CD4-positive, alpha-beta T cell treated with Interleukin-15 for 1 hour (primary cell): ENCODE data around the gene USP27X.

Experiments used
- DNase-seq: peaks from one replicate; pipeline ENCODE4 v3.0.0-alpha.2; 2020

Gene USP27X

DNA sequence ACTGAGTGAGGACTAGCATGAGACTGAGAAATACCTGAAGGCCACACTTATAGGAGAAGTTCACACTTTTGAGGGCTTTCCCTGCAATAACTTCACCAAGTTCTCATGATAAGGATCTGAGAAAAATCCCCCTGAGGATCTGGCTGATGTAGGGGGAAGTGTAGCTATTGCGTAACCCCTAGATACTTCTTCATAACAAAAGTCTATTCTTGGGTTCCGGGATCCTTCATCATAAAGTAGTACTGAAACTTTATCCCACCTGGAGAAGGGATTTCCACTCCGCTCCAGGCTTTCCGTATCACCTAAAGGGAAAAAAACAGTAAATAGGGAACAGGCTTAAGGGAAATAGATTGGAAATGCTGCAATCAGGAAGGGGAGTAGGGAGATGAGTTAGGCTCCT lies 13.3 kb downstream of the USP27X start:
- no peak for DNase-seq

GRCh38 chrX:49896951-49897350 lies 17.7 kb downstream of the USP27X start:
- no peak for DNase-seq

GRCh38 chrX:49901048-49901447 lies 21.8 kb downstream of the USP27X start:
- no peak for DNase-seq

DNA sequence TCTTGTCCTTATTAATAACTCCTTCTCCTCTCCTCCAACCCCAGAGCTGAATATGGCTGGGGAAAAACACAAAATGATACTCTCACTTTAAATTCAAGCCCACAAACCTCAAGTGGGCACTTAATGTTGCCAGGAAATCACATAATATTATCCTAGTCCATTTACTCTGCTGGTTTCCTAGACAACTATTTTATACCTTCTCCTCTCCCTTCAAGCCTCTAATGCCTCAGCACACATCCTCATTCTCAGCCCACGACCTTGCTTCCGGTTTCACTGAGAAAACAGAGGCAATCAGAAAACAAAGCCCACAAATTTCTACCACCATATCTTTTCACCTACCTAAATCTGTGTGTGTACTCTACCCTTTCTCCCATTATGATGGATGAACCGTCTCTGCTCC lies 31.1 kb downstream of the USP27X start:
- no peak for DNase-seq

- DNase-seq, result no peak
Observed at GRCh38 chrX:49912086-49912485, 32.8 kb downstream of the USP27X start.

- DNase-seq, result no peak
Observed at GRCh38 chrX:49912861-49913260, 33.6 kb downstream of the USP27X start.

DNA sequence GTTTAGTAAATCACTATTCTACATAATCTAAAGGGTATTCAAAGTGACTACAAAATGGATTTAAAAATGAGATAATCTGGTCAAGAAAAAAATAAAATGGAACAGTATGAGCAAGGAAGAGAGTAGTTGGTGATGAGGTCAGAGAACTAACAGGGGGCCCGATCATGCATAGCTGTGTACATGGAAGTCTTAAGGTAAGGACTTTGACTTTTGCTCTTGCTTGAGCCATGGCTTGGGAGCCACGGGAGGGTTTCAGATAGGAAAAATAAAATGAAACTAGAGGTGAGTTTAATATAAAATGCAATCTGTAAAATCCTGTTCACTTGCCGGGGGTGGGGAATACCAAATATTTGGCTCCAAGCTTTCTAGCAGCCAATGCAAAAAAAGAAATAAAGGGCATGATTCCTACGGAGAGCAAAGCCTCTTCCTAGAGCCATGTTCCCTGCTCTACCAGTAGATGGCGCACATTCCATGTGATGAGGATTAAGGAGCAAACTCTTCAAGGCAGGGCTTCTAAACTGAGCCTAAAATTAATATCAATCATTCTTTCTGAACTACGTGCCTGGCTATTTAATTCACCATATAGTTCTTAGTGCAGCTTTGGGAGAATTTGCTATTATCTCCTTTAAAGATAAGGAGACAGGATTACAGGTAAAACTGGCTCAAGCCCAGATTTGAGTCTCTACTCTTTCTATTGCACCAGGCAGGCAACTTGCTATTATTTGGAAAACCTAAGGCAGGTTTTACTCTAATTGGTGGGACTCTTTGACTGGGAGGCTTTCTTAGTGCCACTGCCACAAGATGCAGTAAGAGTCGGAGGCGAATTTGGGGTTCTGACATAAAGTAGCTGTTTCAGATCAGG lies 36.3 kb downstream of the USP27X start:
- DNase-seq, result peak; percentile 50

DNA sequence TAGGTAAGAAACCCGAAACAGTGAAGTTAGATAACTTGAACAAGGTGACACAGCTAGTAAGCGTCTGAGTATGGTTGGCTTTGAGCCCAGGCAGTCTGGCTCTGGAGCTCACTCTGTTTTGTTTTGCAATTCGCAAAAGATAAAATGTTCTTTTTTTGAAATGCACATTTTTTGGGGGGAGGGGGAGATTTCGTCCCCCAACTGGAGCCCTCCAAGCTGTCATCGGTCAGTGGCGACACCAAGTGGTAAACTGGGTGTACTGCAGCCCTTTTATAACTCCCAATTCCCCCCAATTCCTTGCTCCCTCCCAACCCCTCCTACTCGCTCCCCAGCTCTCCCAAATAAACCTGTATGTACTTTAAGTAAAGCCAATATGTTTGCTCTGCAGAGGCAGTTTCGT lies 40.3 kb downstream of the USP27X start:
- no peak for DNase-seq

DNA sequence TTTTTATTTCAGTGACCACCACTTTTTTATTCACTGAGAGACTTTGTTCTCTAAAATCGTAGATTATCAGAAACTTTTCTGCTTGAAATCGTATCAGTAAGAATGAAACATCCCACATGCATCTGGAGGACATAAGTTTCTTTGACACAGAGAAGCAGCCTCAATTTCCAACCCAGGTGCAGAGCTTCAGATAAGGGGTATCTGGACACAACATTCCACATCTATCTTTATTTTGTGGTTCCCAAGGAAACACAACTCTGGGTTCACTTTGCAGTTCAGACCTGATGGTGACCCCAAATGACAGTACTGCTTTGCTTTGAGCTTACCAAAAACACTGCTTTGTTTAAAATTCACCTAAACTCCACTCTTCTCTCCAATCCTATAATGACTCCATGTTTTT lies 41.8 kb downstream of the USP27X start:
- DNase-seq, result no peak

DNA sequence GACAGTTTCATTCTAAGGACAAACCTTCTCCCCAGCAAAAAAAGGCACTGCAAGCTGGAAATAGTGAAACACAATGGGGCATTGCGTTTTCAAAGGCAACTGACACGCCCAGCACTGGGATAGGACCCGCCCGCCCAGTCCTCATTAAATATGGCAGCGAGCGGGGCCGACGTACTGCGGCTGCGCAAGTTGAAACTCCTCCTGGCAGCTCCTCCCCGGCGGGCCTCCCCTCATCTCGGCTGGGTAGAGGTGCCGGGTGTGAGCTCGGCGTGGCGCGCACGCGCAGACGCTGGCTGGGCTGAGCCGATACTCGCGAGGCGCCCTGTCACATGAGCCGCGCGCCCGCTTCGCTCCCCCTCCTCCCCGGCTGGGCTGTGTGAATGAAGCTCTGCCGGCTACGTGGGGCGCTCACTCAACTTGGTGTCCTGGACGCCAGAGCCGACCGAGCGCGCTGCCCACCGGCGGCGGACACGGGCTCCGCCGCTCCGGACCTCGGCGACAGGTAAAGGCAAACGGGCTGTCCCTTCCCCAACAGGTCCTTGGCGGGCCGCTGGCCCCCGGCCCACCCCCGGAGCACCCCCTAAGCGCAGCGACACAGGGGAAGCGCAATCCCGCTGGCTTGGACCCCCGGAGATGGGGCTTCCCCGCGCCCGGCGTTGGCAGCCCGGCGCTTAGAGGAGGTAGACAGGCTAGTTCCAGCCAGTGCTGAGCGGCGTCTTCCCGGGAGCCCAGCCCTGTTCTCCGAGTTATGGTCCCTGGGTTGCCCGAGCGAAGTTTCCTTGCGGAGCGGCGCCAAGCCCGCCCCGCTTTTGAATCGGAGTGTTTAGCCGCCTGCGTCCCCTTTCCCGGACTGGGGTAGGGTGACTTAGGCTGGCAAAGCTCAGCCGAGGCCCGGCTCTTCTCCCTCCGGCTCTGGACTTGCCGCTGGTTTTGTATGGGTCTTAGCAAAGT lies 43.3 kb downstream of the USP27X start, which contains the start of gene CLCN5:
TSS of gene CLCN5 (plus strand) at position 306 of the 951 bp plus-strand sequence. CDS start 2,703 bp downstream, outside the sequence.
- peak; percentile 98 for DNase-seq

DNA sequence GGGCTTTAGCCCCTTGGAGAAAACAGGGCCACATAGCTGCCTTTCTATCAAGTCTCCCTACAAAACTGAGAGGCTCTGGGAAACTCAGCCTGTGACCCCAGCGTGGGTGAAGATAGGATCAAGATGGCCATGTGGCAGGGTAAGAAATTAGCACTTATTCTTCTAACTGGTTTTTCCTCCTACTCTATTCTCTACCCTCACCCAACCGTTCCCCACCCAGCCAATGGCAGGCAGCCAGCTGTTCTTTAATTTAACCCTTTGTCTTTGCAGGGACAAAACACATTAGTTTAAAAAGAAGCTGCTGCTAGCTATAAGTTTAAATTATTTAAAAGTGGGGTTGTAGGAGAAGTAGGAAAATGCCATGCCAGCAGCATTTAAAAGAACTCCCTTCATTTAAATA lies 45.9 kb downstream of the USP27X start:
- DNase-seq, result no peak

GRCh38 chrX:49930039-49930438 lies 50.8 kb downstream of the USP27X start:
- no peak for DNase-seq
